Measurements from ENCODE around the gene RPN2.

GRCh38 chr20:37178839-37179682, at the start of gene RPN2, which contains the start of gene MROH8:
- TF ChIP-seq CTCF (IDR thresholded peaks at IDR 0.05): no peak
- peak in 1 of 2 donors; percentile 72 for TF ChIP-seq POLR2A (IDR thresholded peaks at IDR 0.05)

All from heart left ventricle (tissue), 13 donors.